Esophagus muscularis mucosa (tissue), 4 donors: ENCODE data around the gene FSCN2. TPM values are rescaled to one million over a fixed set of nuclear protein-coding genes. Genes with fewer than 3 reads are reported as not detected.

ENCODE experiments used
- DNase-seq: peaks from one replicate; pipeline ENCODE4 v3.0.0-alpha.2; 2017; ENCODE audit errors: extremely low spot score
- H3K27ac ChIP-seq, 4 donors: fragments of 200-600 bp; sonication (generic); replicated peaks in 1 of 4; 1 replicate in 3 of 4; 2 replicates in 1 of 4; pipeline ENCODE4 v1.5.1; 2016 to 2019; ENCODE audit warnings: mild to moderate bottlenecking in 1 of 4
- H3K27me3 ChIP-seq, 4 donors: fragments of 200-600 bp; sonication (generic); one replicate each; pipeline versions ENCODE4 v1.5.1 to v1.6.0; 2016 to 2019
- H3K36me3 ChIP-seq, 4 donors: fragments of 200-600 bp; sonication (generic); one replicate each; pipeline ENCODE4 v1.5.1; 2016 to 2019
- H3K4me1 ChIP-seq, 4 donors: fragments of 200-600 bp; sonication (generic); one replicate each; pipeline ENCODE4 v1.5.1; 2016 to 2019
- H3K4me3 ChIP-seq, 4 donors: fragments of 200-600 bp; sonication (generic); 1 replicate in 2 of 4; 2 replicates in 2 of 4; pipeline ENCODE4 v1.5.1; 2016 to 2019; ENCODE audit warnings: mild to moderate bottlenecking in 4 of 4, moderate library complexity in 1 of 4
- H3K9me3 ChIP-seq, 4 donors: fragments of 200-600 bp; sonication (generic); 1 replicate in 3 of 4; 2 replicates in 1 of 4; pipeline ENCODE4 v1.5.1; 2016 to 2019
- EP300 ChIP-seq: sonication (generic); formaldehyde crosslinking; IDR thresholded peaks from one replicate; pipeline ENCODE4 v1.6.1; 2017; ENCODE audit warnings: antibody characterized with exemption
- POLR2A ChIP-seq: fragments of 450-650 bp; IDR thresholded peaks from one replicate; pipeline ENCODE4 v1.6.1; 2017; ENCODE audit warnings: antibody characterized with exemption, moderate library complexity, mild to moderate bottlenecking, low read depth
- POLR2AphosphoS5 ChIP-seq, 2 donors: sonication (generic); formaldehyde crosslinking; IDR thresholded peaks; one replicate each; pipeline ENCODE4 v1.6.1; 2017; ENCODE audit warnings: antibody characterized with exemption in 2 of 2
- WGBS: methylation state at CpG from one replicate; pipeline ENCODE4 v1.1.5; 2018; 5-methylcytosine and 5-hydroxymethylcytosine counted together
- intact Hi-C: fragments of 100-400 bp; cut with DNase I; formaldehyde crosslinking; loops from one replicate; pipeline ENCODE4 v1.15.1; 2023
- total RNA-seq, 4 donors: library from RNA; depleted of rRNA; stranded (reverse); fragments of >200 nt; gene quantifications; one replicate each; pipeline versions ENCODE4 v1.1.0 to v1.2.1, GENCODE V29; 2016
- TF ChIP-seq, protein P1 (sequence below), 3 experiments: fragments of 200-600 bp in 2 of 3; fragments of 450-650 bp in 1 of 3; sonication (generic) in 2 of 3; IDR thresholded peaks; one replicate each; pipeline ENCODE4 v1.5.1; 2017 to 2019; ENCODE audit warnings: antibody characterized with exemption in 3 of 3, mild to moderate bottlenecking in 2 of 3, moderate library complexity in 1 of 3

Gene FSCN2
- total RNA-seq, 4 donors from 2014 or later: 1.2 to 2.4 (median 1.7) TPM

DNA sequence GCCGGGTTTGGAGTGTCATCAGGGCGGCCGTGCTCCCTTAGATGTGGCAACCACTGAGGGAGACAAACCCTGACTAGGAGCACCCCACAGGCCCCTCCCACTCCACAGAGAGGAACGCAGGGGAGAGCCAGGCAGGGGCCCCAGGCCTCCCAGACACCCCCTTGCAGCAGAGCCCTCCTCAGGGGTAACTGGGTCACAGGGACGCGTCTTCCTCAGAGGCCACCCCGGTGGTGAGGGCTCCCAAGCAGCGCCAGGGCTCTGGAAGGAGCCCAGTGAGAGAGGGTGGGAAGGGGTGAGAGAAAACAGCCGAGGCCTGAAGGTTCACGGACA is 11.4 kb downstream of the FSCN2 start:
- peaks cover 15 to 64% (median 62%) of the 10 kb centered on the region in 4 donors for H3K36me3 ChIP-seq
- intact Hi-C loops: no loop called here
- 85% methylated on average over 5 of the region's 10 CpGs for WGBS

DNA sequence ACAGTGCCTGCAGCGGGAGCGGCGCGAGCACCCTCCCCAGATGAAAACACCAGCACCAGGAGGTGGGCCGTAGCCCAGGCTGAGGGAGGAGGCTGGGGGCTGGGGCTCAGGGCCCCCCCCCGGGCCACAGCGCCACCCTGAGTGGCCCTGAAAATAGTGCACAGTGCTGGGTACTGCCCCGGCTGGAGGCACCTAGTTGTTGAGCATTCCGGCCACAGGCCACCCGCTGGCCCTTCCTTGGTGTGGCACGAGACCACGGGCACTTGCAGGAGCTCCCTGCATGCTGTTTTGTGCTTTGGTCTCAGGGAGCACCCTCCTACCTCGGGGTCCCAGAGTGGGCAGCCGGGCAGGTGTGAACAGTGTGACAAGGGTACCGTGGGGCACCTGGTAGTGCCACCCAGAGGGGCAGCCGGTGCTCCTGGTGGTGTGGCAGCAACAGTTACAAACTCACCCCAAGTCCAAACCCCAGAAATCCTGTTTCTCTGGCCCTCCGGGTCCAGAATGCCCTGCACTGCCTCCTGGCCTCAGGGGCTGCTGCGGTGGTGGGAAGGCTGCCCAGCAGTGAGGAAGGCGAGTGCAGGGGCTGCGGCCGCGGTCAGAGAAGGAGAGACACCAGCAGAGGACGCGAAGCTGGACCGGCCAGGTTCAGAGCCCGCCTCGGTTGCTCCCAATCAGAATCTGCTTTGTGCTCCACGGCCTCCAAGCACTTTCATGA is 11.9 kb downstream of the FSCN2 start:
- peaks cover 15 to 23% (median 17%) of the 10 kb centered on the region in 4 donors for H3K4me1 ChIP-seq
- TF ChIP-seq POLR2AphosphoS5 (IDR thresholded peaks at IDR 0.05) (no peak), EP300 (no peak), POLR2A (no peak)
- TF ChIP-seq, protein P1, sequence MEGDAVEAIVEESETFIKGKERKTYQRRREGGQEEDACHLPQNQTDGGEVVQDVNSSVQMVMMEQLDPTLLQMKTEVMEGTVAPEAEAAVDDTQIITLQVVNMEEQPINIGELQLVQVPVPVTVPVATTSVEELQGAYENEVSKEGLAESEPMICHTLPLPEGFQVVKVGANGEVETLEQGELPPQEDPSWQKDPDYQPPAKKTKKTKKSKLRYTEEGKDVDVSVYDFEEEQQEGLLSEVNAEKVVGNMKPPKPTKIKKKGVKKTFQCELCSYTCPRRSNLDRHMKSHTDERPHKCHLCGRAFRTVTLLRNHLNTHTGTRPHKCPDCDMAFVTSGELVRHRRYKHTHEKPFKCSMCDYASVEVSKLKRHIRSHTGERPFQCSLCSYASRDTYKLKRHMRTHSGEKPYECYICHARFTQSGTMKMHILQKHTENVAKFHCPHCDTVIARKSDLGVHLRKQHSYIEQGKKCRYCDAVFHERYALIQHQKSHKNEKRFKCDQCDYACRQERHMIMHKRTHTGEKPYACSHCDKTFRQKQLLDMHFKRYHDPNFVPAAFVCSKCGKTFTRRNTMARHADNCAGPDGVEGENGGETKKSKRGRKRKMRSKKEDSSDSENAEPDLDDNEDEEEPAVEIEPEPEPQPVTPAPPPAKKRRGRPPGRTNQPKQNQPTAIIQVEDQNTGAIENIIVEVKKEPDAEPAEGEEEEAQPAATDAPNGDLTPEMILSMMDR (IDR thresholded peaks at IDR 0.05): no peak
- H3K27ac ChIP-seq: no peak overlapping the region
- DNase-seq: no peak
- intact Hi-C loops: no loop called here
- 95% methylated on average over 16 of the region's 28 CpGs for WGBS
- peaks cover 16 to 70% (median 68%) of the 10 kb centered on the region in 4 donors for H3K36me3 ChIP-seq
- peaks cover 10 to 33% (median 24%) of the 10 kb centered on the region in 4 donors for H3K27me3 ChIP-seq
- H3K9me3 ChIP-seq: no peaks in the 10 kb centered on the region
- H3K4me3 ChIP-seq: no peak overlapping the region

More for the DNA sequence above, 11.4 kb downstream of the FSCN2 start:
- Histone ChIP-seq H3K4me1 (peaks cover 15 to 23% (median 17%) of the 10 kb centered on the region in 4 donors), H3K27me3 (peaks cover 10 to 39% (median 24%) of the 10 kb centered on the region in 4 donors), H3K9me3 (no peaks in the 10 kb centered on the region), H3K4me3 (no peak overlapping the region), H3K27ac (no peak overlapping the region)
- TF ChIP-seq POLR2A (no peak), EP300 (no peak), POLR2AphosphoS5 (IDR thresholded peaks at IDR 0.05) (no peak)
- TF ChIP-seq, protein P1 (IDR thresholded peaks at IDR 0.05): no peak
- DNase-seq: no peak

DNA sequence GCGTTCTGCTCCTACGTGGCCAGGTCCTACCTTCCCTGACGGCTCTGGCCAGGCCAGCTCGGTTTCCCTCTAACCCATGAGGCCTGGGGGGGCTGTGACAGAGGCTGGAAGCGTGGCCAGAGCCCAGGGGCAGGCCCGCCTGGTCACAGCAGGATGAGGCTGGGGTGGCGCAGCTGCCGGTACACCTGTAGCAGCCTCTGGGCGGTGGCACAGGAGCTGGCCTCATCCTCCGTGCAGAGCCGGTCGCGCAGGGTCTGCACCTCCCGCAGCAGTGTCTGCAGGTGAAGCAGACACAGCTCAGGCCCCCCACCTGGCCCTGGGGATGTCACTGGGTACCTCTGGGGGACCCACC is 12.5 kb downstream of the FSCN2 start:
- WGBS: 89% methylated on average over 10 of the region's 14 CpGs
- no peaks in the 10 kb centered on the region for H3K9me3 ChIP-seq
- no peak for DNase-seq
- intact Hi-C loops: no loop called here
- peaks cover 10 to 28% (median 24%) of the 10 kb centered on the region in 4 donors for H3K27me3 ChIP-seq
- peaks cover 15 to 23% (median 17%) of the 10 kb centered on the region in 4 donors for H3K4me1 ChIP-seq
- peaks cover 21 to 76% (median 73%) of the 10 kb centered on the region in 4 donors for H3K36me3 ChIP-seq
- TF ChIP-seq, protein P1 (IDR thresholded peaks at IDR 0.05): no peak
- TF ChIP-seq POLR2A (no peak), EP300 (no peak), POLR2AphosphoS5 (IDR thresholded peaks at IDR 0.05) (no peak)
- no peak overlapping the region for H3K27ac ChIP-seq
- no peak overlapping the region for H3K4me3 ChIP-seq

DNA sequence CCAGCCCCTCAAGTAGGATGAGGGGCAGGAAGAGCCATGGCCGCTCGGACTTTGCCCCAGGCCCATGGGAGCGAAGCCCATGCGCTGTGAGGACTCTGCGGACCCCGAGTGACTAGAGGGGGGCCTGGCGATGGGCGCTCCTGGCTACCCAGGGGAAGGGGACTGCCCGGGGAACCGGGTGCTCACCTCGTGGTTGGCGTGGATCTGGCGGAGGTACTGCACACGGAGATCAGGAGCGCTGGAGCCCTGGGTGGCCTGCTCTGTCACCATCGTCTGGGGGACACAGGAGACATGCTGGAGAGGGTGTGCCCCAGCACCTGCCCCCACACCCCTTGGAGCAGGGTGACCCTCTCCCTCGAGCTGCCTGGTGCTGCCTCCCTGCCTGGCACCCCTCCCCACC is 12.9 kb downstream of the FSCN2 start:
- no peaks in the 10 kb centered on the region for H3K9me3 ChIP-seq
- peaks cover 25 to 80% (median 78%) of the 10 kb centered on the region in 4 donors for H3K36me3 ChIP-seq
- intact Hi-C loops: no loop called here
- no peak for DNase-seq
- H3K27ac ChIP-seq: no peak overlapping the region
- TF ChIP-seq, protein P1 (IDR thresholded peaks at IDR 0.05): no peak
- H3K4me1 ChIP-seq: peaks cover 15 to 20% (median 17%) of the 10 kb centered on the region in 4 donors
- H3K27me3 ChIP-seq: peaks cover 10 to 23% (median 19%) of the 10 kb centered on the region in 4 donors
- WGBS: 93% methylated on average over 3 of the region's 17 CpGs
- H3K4me3 ChIP-seq: no peak overlapping the region
